Ammon's horn (tissue), 1 donor: ENCODE measurements around the gene HYAL4.
"Not testable (repeated sequence)": the region's sequence is repeated elsewhere in the genome, so short reads cannot be mapped to it uniquely, and the experiment has no call there.

Source experiments
- DNase-seq: peaks from one replicate; pipeline ENCODE4 v3.0.0-alpha.2; 2016; ENCODE audit warnings: low spot score

The HYAL4 gene

DNA sequence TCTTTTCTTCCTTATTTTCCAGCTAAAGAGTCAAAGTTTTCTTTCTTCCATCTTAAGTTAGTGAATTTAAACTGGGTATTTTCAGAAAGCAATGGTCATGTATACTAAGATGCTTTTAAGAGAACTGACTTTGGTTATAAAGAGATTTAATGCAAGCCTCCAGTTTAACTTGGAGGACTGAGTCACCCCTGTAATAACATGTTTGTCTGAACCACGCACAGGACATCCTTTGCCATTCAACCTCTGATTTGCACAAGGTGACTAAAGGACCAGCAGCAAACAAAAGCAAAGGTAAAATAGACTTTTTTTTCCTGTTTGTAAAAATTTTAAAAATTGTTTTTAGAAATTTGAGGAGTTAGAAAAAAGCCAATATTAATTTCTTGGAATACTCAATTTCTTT, 2.9 kb downstream of the HYAL4 start:
- DNase-seq: no peak

DNA sequence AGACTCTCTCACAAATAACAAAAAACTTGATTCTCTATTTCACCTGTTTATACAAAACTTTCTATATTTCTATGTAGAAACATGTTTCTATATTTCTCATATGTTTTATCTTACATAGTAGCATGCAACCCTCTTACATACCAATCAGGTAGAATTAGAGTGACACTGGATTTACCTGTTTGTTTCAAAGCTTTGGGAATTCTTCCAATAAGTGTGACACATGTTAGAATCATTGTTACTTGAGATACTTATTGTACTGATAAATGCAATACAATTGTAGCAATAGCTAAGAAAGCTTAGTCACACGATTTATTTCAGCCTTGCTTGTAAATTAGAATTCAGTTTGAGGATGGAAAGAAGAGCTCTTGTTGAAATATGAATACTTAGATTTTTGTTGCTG, 4.9 kb downstream of the HYAL4 start:
- no peak for DNase-seq

DNA sequence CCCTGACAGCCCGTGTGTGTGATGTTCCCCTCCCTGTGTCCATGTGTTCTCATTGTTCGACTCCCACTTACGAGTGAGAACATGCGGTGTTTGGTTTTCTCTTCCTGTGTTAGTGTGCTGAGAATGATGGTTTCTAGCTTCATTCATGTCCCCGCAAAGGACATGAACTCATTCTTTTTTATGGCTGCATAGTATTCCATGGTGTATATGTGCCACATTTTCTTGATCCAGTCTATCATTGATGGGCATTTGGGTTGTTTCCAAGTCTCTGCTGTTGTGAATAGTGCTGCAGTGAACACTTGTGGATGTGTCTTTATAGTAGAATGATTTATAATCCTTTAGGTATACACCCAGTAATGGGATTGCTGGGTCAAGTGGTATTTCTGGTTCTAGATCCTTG, 6.4 kb downstream of the HYAL4 start:
- DNase-seq: not testable (repeated sequence)

DNA sequence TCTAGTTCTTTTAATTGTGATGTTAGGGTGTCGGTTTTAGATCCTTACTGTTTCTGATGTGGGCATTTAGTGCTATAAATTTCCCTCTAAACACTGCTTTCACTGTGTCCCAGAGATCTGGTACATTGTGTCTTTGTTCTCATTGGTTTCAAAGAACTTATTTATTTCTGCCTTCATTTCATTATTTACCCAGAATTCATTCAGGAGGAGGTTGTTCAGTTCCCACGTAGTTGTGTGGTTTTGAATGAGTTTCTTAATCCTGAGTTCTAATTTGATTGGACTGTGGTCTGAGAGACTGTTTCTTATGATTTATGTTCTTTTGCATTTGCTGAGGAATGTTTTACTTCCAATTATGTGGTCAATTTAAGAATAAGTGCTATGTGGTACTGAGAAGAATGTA, 9.3 kb downstream of the HYAL4 start:
- DNase-seq: not testable (repeated sequence)

GRCh38 chr7:123856428-123856827, 11.5 kb downstream of the HYAL4 start:
- not testable (repeated sequence) for DNase-seq

DNA sequence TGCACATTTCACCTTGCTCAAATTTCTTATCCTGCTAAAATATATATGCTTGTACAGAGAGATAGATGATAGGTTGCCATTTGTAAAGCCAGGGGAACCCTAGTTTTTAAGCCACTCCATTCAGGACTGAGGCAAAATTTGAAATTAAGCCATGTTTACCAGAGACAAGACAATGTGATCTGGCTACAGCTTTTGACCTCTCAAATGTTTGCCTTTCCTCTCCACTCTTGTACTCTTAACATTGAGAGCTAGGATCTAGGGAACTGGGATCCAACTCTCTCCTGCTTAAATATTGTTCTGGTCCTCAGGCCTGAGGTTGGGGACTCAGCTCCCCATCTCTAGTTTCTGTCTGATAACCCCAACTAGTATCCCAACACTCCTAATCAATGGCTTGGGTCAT, 15.9 kb downstream of the HYAL4 start:
- no peak for DNase-seq

DNA sequence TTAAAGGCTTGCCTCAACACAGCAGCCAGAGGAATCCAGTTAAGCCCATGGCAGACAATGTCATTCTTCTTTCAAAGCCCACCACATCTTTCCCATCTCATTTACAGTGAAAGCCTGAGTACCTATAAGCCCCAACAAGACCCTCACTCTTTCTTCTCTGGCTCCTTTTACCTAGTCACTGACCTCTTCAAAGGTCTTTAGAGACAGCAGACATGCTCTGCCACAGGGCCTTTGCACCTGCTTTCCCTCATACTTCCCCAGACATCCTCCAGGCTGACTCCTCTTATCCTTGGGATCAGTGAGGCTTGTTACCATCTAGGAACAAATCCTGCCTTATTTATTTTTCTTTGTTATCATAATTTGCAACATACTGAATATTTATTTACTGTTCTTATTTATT, 17.8 kb downstream of the HYAL4 start:
- no peak for DNase-seq

DNA sequence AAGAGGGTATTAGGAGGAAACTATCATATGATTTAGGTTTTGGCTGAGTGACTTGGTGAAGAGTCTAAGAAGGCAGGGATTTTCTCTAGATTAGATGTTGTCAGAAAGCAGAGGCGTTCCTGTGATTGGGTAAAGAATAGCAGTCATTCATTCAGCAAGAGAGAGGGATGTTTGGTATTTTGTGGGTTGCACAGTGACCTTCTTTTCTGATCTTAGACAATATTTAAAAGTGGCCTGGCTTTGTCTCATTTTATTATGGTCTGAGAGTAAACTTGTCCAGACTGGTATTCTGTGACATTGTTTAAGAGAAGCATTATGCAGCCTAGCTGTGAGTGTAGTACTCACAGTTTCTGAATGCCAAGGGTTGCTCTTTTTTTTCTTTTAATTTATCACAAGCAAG, 18.5 kb downstream of the HYAL4 start:
- DNase-seq: no peak

- no peak for DNase-seq
Observed at GRCh38 chr7:123864012-123864411, 19.0 kb downstream of the HYAL4 start.

DNA sequence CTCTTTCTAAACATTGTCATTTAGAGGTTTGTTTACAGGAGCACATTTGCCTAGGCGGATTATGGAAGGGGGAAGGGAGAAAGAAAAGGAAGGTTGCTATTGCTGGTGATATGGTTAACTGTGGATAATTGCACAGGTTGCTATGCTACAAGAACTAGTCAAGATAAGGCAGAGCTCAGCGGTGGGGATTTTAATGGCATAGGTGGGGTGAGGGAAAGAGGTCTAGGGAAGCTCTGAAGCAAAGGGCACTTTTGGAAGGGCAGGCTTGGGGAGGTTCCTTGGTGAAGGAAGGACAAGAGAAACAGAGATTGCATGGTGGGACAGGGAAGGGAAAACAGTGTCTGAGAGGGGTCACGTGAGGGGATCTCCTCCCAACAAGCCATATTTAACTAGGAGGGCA, 19.5 kb downstream of the HYAL4 start:
- no peak for DNase-seq

DNA sequence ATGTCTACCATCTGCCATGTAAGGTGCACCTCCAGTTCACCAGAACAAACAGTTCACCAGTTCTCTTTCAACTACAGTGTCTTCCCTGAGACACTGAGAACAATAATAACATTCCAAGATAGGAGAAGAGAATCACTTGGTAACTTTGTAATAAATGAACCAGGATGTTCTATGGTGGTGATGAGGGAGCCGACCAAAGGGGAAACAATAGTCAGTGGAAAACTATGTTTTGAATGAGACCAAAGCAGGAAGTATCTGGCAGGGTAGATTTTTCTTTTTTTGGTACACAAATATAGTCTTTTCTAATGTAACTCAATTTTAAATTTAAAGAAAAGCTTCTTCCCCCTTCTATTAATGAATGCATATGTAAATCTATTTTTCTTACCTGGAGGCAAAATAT, 20.0 kb downstream of the HYAL4 start:
- no peak for DNase-seq

DNA sequence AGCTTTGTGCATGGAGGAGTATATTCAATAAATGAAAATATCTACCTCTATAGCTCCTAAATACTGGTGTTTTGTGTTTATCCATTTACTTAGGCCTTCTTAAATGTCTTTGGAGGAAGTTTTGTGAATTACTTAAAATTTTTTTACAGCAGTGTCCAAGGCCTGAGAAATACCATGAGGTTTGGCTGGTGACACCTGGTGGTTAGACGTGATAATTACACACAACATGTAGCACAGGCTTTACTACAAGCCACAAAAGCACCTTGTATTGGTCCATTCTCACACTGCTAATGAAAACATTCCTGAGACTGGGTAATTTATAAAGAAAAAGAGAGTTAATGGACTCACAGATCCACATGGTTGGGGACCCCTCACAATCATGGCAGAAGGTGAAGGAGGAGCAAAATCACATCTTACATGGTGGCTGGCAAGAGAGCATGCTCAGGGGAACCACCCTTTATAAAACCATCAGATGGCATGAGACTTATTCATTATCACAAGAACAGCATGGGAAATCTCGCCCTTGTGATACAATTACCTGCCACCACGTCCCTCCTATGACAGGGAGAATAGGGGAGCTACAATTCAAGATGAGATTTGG, 20.6 kb downstream of the HYAL4 start:
- DNase-seq: peak; percentile 76

- peak; percentile 25 for DNase-seq
Observed at GRCh38 chr7:123867225-123867624, 22.3 kb downstream of the HYAL4 start.

DNA sequence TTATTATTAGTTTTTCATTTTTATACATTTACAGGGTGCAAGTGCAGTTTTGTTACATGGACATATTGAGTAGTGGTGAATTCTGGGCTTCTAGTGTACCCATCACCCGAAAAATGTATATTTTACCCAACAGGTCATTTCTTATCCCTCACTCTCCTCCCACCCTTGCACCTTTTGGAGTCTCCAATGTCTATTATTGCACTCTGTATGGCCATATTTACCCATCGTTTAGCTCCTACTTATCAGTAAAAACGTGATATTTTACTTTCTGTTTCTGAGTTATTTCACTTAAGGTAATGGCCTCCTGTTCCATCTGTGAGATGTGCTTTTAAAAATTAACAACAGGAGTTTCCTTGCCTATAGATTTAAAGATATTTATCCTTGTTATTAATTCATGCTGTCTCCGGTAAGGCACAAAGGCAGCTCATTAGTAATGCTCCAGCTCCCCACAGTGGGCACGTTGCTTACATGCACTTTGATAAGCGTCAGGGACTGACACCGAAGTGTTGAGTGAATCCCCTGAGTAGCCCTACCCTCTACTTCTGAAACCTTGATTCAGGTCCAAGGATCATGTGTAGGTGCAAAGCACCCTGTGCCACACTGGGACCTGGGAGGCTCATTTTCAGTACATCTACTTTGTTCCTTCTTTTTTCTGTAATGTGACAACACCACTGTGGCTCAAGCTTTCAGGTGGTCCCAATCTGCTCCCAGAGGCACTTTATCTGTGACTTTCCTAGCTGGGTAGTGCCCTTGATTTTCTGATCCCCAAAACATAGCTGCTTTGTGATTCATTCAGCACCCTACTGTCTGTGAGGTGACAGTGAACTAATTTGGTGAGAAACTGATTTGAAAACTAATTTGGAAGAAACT, 27.3 kb downstream of the HYAL4 start:
- peak; percentile 81 for DNase-seq

DNA sequence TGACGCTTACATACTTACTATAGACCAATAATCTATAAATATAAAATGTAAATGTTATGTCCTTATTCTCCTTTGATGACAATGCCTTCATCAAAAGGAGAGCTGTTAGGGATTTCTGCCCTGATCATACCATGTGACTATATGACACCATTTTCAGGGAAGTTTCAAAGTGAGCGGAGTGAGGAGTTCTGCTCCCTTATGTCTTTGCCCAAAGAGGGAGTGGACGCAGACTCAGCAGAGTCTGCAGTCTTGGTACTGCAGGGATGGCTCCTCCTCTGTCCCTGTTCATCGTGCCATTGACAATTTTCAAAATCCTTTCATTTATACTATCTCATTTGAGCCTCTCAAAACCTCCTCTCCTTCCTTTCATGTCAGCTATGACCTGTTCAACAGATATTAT, 27.9 kb downstream of the HYAL4 start:
- DNase-seq: no peak

- DNase-seq: no peak
Observed at GRCh38 chr7:123876557-123877256, 31.7 kb downstream of the HYAL4 start.

DNA sequence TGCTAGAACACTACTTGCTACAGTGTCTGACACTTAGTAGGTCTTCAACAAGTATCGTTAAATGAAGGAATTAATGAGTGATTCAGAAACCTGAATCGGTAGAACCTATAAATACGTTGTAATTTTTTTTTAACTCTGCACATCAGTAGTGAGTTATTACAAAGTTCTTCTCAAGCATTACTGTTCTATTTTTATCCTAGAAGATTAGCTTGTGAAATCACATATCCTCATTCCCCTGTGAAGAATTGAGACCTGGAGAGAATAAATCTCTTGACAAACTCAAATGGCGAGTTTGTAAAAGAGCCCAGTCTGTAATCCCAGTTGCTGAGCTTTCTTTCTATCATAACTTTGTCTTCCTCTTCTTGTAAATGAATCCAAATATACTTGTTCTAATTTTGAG, 34.7 kb downstream of the HYAL4 start:
- DNase-seq: no peak

DNA sequence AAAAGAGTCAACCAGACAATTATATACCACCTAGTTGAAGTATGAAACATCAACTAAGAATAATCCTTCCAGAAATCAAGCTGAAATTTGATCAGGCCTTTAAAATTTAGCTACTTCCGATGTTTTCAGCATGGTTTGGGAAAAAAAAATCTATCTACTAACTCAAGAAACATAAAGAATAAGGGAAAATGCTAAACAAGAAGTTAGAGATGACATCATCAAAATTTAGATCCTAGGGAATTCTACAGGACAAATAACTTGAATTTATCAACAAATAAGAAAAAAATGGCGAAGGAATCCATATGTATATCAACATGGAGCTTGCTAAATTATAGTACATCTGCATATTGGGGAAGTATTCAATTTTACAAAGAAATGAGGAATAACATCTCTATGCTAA, 36.3 kb downstream of the HYAL4 start:
- DNase-seq: no peak

DNA sequence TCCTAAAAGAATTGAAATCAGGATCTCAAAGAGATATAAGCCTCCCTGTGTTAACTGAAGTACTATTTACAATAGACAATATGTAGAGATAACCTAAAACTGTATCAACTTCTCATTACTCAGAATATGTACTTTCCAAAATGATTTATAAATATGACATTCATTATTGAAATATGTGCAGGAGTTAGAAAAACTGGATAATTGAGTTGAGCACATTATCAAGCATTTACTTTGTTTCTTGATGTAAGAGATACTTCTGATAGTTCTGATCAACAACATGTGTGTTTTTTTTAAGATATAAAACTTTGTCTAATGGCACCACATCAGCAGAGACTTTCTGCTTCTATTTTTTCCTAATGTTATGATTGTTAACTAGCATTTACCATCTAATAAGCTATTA, 38.2 kb downstream of the HYAL4 start:
- no peak for DNase-seq

- DNase-seq: no peak
Observed at GRCh38 chr7:123888192-123888591, 43.2 kb downstream of the HYAL4 start.

GRCh38 chr7:123894753-123895152, 49.8 kb downstream of the HYAL4 start:
- not testable (repeated sequence) for DNase-seq

- DNase-seq: no peak
Observed at GRCh38 chr7:123901101-123901500, 56.1 kb downstream of the HYAL4 start.

DNA sequence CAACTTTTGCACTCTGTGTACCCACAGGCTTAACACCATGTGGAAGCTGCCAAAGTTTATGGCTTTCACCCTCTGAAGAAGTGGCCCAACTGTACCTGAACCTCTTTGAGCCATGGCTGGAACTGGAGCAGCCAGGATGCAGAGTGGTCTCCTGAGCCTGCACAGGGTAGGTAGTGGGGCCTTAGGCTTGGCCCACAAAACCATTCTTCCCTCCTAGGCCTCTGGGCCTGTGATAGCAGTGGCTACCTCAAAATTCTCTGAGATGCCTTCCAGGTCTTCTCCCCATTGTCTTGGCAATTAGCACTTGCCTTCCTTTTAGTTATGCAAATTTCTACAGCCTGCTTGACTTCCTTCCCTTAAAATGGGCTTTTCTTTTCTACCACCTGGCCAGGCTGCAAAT, 60.7 kb downstream of the HYAL4 start:
- DNase-seq: no peak
